GM10248 (cell line): Measurements from ENCODE around the gene TRIM31.

Source experiments
- CTCF ChIA-PET: fragments of 300-600 bp; sonication (Branson Sonifier 250); formaldehyde crosslinking; extraction: SDS; loops from one replicate; lab custom pipeline; 2021; ENCODE audit warnings: antibody characterized with exemption; lab: Yijun Ruan, JAX
- POLR2A ChIA-PET: fragments of 350-650 bp; sonication (Branson Sonifier 250); formaldehyde crosslinking; extraction: SDS; loops from one replicate; lab custom pipeline; 2020; ENCODE audit warnings: antibody characterized with exemption; lab: Yijun Ruan, JAX
- DNase-seq: peaks from one replicate; pipeline ENCODE4 v3.0.0; 2012; ENCODE audit errors: extremely low spot score
- TF ChIP-seq, protein P1 (sequence below): IDR thresholded peaks from 2 replicates; pipeline ENCODE4 v1.5.1; 2012; ENCODE audit warnings: mild to moderate bottlenecking, low read depth; ENCODE audit errors: extremely low read depth, missing control alignments, control extremely low read depth

Gene TRIM31

DNA sequence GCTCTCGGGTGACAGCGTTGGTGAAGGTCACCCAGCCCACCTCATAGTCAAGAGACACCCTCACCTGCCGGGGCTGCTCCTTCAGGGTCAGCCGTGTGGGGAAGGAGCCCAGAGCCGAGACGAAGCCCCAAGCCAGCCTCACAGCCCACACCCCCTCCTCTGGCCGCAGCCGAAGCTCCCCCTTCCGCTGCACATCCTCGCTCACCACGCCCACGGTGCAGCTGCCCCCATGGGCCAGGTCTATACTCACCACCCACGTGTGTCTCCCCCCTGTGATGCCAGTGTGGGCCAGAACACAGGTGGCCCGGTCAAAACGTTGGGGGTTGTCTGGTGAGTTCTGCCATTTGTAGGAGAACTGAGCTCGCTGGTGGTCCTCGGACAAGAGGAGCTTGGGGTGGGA is 41.2 kb upstream of the TRIM31 start:
- TF ChIP-seq, protein P1, sequence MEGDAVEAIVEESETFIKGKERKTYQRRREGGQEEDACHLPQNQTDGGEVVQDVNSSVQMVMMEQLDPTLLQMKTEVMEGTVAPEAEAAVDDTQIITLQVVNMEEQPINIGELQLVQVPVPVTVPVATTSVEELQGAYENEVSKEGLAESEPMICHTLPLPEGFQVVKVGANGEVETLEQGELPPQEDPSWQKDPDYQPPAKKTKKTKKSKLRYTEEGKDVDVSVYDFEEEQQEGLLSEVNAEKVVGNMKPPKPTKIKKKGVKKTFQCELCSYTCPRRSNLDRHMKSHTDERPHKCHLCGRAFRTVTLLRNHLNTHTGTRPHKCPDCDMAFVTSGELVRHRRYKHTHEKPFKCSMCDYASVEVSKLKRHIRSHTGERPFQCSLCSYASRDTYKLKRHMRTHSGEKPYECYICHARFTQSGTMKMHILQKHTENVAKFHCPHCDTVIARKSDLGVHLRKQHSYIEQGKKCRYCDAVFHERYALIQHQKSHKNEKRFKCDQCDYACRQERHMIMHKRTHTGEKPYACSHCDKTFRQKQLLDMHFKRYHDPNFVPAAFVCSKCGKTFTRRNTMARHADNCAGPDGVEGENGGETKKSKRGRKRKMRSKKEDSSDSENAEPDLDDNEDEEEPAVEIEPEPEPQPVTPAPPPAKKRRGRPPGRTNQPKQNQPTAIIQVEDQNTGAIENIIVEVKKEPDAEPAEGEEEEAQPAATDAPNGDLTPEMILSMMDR, result no peak
- DNase-seq, result no peak
- ChIA-PET CTCF (interaction anchor here (1.1 to 3.2 kb wide), 4 partner anchors 18 to 51 kb away, joined by 3 to 17 read pairs (median 7); partner anchors contain the start of gene TRIM40), POLR2A (no interaction called here)

DNA sequence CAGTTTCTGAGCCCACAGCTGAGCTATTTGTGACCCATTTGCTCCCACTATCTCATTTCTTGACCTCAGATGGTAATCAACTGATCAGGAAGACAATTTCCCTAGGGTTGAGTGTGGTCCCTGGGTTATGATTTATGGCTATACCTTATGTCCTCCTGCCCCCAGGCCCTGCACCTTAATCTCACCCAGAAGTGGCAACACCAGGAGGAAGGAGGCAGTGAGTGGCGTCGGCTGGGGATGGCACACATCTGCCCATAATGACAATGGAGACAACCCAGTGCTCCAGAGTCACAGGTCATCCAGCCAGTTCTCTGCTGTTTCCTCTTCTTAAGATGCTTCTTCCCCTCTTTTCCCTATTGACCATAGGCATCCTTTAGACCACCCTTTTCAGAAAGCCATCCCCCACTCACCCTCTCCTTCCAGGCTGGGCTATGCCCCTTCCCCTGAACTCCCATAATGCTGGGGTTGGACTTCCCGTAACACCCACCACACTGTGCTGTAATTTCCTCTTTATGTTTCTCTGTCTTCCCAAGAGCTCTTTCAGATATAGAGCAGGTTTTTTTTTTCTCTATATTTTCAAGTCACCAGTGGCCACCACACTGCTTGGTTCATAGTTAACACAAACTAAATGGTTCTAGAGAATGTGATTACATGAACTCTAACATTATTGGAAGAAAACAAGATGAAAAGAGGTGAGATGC is 40.2 kb upstream of the TRIM31 start:
- TF ChIP-seq, protein P1, result no peak
- no peak for DNase-seq
- ChIA-PET POLR2A (no interaction called here), CTCF (interaction anchor here (1.3 to 3.2 kb wide), 3 partner anchors 15 to 50 kb away, joined by 5 to 17 read pairs (median 11); no protein-coding TSS in a partner anchor)

DNA sequence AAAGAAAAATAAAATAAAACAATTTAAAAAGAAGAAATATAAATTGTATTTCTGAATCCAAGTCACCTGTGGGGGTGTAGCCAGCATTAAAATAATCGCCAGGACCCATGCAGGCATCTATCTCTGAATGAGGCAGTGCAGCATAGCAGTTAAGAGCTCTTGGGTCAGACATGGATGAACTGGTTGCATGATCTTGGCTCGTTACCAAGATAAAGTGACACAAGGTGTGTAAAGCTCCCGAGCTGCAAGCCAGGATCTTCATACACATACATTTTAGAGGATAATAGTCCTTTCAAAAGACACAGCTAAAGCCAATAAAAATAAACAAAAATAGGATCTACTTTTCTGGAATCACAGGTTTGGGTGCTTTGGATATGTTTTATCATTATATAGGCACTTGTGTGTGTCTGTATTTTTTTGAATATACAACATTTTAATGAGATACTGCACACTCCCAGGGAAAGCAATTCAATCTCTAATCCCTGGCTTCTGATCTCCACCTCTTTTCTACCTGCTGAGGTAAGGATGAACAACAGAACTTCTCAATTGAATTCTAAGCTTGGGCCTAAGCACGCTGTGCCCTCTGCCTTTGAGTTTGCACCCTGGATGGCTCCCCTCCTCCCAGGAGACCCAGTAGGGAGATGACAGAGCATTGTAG is 39.3 kb upstream of the TRIM31 start:
- no peak for DNase-seq
- ChIA-PET POLR2A (no interaction called here), CTCF (interaction anchor here (1.1 to 1.9 kb wide), 5 partner anchors 16 to 414 kb away, joined by 3 to 7 read pairs (median 5); no protein-coding TSS in a partner anchor)
- TF ChIP-seq, protein P1, result no peak

DNA sequence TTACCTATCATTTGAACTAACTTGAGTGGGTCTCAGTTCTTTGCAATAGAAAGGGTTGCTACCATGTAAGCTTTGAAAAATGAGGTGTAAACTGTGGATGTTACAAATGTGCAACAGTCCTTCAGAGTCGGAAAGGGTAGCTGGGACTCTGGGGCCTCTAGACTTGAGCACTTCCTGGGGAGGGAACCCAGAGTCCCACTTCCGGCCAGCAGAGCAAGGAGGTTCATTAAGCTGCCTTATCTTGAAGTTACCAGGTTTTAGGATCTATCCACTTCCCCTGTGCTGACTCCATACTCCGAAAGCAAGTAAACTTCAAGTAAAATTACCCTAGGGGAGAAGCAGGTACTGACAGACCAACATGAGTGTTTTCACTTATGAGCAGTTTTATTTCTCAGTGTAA is 38.7 kb upstream of the TRIM31 start:
- POLR2A ChIA-PET, result no interaction called here
- DNase-seq, result no peak
- TF ChIP-seq, protein P1, result no peak
- CTCF ChIA-PET, result interaction anchor here (1.1 to 1.9 kb wide), 5 partner anchors 17 to 413 kb away, joined by 3 to 7 read pairs (median 5); no protein-coding TSS in a partner anchor

DNA sequence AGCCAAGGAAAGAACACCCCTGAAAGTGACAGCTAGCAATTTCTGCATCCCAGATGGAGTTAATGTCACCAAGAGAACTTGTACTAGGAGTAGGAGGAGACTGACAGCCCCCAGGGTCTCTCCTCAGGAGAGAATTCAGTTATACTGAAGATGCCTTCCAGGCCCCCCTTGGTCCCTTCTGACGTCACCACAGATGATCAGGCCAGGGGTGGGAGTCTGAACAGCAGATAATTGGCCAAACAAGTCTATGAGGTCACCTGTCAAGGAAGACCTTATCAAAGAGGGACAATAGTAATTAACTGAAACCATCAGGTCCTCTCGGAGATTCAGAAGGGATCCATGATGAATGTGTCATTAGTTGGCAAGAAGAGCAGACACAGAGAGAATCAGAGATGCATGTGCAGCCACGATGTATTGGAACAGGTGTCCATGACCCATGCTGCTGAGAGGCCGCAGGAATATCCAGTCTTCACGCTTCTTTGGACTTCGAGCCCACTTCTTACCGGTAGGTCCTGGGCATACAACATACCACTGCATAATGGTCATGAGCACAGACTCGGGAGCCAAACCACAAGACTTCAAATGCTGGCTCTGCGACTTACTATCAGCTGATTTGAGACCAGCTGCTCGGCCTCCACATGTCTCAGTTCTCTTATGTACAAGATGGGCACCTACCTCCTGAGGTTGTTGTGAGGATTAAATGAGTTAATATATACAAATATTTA is 37.9 kb upstream of the TRIM31 start:
- ChIA-PET POLR2A (no interaction called here), CTCF (interaction anchor here (1.1 to 1.9 kb wide), 5 partner anchors 19 to 413 kb away, joined by 3 to 7 read pairs (median 4); no protein-coding TSS in a partner anchor)
- TF ChIP-seq, protein P1, result no peak
- DNase-seq, result no peak

DNA sequence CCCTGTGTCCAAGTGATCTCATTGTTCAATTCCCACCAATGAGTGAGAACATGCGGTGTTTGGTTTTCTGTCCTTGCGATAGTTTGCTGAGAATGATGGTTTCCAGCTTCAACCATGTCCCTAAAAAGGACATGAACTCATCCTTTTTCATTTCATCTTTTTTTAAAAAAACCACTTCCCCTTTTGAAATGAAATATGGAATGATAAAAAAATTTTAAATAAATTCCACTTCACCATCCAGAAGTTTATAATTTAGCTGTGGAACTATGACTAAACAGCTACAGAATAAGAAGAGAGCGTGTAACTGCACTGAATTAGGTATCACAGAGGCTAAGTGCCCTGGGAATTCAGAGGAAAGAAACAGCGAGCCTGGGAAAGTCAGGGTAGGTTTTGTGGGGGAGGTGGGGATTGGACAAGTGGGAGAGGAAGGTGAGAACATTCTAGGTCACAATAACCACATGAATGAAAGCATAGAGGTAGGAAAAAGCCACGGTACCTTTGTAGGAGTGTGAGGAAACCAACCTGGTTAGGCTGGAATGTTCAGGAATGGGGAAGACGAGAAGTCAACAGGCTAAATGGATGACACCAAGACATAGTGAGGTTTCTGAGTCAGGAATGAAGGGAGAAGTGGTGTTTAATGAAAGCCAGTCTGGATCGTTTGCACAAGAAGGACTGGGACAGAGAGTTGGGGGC is 37.1 kb upstream of the TRIM31 start:
- no peak for DNase-seq
- CTCF ChIA-PET, result interaction anchor here (1.2 to 1.9 kb wide), 2 partner anchors 19 to 48 kb away, joined by 4 to 5 read pairs; no protein-coding TSS in a partner anchor
- POLR2A ChIA-PET, result no interaction called here
- TF ChIP-seq, protein P1, result no peak
